ENCODE data around the gene UBXN2A.
A peak's percentile ranks its signal among the peaks of the same experiment; 100 is the strongest.

UBXN2A gene

GRCh38 chr2:24046930-24047702 lies 106.9 kb downstream of the UBXN2A start, which contains the start of gene WDCP:
Gene WDCP (minus strand): TSS chr2:24047391. CDS start chr2:24039494, 7,897 bp downstream.
- DNase-seq, result peak; percentile 50 to 95

DNA sequence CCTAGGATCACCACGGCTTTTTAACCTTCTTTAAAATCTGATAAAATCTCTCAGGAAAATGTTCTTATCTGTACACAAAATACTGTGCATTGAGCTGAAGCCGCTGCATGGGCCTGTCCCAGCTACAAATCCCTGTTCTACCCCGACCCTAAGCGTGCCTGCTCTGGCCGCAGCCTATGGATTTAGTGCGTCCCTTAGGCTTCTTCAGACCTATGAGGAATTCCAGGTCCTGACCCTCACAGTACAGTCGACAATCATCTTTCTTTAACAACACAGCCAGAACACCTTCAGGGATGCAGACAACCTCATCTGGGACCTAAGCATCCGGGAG lies 107.4 kb downstream of the UBXN2A start:
- no peak for DNase-seq

DNA sequence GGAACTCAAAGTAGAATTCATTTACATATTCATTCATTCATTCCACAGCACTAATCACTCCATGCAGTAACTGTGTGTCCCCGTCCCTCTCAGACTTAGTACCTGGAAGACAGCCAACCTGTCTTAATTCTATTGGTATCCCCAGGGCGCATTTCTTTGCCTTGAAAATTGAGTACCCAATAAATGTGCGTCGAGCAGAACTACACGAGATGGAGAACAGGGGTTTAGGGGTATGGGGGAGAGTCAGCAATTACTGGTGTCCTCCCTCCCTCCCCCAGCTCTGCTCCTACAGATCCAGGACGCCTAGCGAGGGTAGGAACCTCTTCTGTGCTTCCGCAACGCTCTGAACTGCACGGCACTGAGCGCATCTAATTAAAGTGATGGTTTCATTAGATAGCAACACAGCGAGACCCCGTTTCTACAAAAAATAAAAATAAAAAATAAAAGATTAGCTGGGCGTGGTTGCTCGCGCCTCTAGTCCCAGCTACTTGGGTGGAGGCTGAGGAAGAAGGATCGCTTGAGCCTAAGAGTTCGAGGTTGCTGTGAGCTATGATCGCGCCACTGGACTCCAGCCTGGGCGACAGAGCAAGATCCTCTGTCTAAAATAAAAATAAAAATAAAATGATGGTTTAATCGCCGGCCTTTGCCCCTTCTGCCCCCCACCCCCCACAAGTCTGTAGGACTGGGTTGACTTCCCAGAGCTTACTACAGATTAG lies 108.7 kb downstream of the UBXN2A start:
- DNase-seq, result no peak

DNA sequence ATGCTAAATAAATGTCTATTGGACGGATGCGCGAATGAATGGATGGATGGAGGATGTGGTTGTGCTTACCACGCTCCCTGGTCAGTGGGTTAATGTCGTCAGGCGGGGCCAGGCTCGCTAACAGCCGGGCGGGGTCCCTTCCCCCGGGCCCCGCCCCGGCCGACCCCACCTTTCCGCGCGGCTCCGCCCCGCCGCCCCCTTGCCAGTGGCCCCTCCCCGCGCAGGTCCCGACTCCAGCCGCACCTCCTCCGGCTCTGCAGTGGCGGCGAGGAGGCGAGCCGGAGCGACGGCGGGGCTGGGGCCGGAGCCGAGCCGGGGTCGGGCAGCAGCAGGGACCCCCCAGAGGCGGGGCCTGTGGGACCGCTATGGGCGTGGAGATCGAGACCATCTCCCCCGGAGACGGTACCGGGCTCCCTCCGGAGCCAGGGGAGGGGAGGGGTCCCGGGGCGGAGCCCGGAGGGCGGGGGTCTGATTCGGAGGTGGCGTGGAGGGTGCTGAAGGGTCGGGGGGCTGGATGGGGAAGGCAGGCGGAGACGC lies 109.3 kb downstream of the UBXN2A start, which contains the start of gene FKBP1B:
TSS of gene FKBP1B (plus strand) at position 257 of the 537 bp plus-strand sequence. CDS start at position 366, 109 bp downstream.
- peak in 1 of 2 donors; percentile 12 for DNase-seq

DNA sequence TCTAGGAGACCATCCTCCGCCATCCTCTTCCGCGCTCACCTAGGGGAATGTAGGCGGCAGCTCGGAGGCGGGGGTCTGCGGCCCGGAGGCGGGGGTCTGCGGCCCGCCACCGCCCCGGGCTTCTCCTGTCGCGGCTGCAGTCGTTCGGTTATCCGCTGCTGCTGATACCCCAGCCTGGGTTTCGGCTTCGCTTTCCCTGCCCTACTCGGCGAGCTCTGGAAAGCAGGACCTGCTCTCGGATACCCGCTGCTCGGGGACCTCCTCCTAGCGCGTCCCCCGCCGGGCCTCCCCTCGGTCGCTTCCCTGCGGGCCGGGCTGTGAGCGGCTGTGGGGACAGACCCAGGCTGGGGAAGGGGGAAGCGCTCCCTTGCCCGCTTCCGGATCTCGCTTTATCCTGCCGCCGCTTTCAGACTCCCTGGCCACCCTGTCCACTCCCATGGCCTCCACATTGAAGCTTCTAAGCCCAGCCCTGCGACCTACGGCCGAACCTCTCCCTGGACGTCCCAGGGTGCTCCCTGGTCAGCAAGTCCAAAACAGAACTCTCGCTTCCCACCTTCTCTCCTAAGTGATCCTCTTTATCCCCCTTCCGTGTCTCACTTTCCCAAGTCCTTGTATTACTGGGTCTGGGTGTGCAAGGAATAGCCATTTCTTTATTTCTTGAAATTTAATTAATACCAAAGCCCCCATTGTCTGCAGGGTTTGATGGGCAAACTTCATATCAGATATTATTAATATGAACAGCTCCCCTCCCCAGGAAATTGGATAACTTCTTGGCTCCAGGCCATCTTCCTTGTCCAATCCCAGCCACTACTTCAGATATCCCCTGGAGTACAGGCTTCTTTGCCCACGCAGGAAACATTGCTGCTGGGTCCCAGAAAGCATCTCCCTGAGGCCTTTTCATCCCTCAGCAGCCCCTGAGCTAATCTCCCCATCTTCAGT lies 110.0 kb downstream of the UBXN2A start:
- DNase-seq, result peak in 1 of 2 donors; percentile 12

GRCh38 chr2:24051833-24052232 lies 111.6 kb downstream of the UBXN2A start:
- DNase-seq, result no peak

- DNase-seq, result no peak
These were observed 112.7 kb downstream of the UBXN2A start for GRCh38 chr2:24052951-24053350.
